Activated T-helper 1 cell treated with Interleukin-2 at 50 U/mL for 16 hours (primary cell): ENCODE measurements around the gene IL2.

Experiments
- DNase-seq: peaks from one replicate; pipeline ENCODE4 v3.0.0-alpha.2; 2020; ENCODE audit warnings: low read depth

Gene IL2

DNA sequence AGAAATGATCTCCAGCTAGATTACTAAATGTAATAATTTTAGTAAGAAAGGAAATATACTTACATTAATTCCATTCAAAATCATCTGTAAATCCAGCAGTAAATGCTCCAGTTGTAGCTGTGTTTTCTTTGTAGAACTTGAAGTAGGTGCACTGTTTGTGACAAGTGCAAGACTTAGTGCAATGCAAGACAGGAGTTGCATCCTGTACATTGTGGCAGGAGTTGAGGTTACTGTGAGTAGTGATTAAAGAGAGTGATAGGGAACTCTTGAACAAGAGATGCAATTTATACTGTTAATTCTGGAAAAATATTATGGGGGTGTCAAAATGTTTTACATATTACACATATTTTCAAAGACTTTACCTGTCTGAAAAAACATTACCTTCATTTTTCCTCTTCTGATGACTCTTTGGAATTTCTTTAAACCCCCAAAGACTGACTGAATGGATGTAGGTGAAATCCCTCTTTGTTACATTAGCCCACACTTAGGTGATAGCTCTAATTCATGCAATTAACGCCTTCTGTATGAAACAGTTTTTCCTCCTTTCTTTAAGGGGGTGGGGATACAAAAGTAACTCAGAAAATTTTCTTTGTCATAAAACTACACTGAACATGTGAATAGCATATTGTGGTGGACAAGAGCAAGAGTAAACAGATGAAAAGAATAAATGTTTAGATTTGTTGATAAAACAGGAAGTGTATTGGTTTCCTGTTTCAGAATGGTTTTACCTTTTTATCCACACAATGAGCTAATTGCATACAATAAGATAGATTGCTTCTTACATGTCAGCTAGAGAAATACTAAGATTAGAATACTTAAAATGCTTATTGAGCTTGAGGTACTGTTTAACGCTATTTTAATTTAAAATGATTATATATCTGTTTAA is at the start of gene IL2:
TSS of gene IL2 (minus strand) at position 495 of the 886 bp plus-strand sequence. CDS start at position 210, 285 bp downstream.
- DNase-seq: no peak

DNA sequence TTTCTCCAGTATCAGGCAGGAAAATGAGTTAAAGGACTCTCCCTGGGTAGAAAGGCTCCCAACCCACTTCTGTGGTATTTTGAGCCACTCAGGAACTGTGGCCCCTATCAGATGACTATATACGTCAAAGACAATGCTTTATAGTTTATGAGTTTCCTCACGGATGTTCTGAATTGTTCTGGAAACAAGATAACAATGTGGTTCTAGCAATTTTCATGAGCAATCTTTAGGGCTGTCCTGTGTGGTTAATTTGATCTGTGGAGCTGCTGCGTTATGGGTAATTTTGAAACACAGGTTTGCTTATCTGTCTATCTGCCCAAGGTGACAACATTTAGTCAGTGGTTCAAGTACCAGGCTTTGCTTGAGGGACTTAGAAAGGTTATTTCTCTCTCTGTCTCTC is 46.7 kb upstream of the IL2 start:
- DNase-seq: no peak

DNA sequence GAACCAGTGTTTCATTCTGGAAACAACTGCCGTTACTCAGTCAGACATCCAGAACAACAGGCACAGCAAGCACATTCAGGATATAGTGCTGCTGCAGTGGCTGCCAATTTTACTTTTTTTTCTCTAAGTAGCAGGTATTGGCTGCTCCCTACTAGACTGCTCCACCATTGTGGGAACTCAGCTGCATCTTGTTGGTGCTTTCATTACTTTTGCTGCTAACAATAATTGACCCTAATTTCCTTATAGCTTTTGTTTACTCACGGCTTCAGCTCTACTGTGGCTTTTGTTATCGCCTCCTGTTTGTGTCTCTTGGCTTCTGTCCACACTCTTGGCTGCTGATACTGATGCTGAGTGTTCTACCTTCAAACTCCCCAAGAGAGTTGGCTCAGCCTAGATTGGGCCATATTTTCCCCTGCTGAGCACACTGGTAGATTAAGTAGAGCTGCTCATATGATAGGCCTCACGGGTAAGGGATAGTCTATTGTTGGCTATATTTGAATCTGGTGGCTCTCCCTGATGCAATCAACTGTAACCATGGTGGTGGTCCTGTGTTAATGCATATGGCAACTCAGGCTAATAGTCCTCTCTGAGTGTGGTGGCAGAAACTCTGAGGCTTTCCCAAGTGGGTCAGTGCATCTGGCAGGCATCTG is 44.5 kb upstream of the IL2 start:
- DNase-seq: no peak

DNA sequence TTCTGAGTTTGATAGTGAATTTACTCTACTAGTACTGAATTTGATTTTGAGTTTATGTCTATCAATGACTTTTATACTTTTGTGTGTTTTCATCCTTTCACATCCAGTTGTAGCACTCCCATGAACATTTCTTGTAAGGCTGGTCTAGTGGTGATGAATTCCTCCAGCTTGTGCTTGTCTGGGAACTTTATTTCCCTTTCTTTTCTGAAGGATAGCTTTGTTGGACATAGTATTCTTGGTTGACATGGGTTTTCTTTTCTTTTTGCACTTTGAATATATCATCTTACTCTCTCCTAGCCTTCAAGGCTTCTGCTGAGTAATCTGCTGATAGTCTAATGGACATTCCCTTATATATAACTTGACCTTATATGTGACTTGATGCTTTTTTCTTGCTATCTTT is 32.5 kb upstream of the IL2 start:
- no peak for DNase-seq

DNA sequence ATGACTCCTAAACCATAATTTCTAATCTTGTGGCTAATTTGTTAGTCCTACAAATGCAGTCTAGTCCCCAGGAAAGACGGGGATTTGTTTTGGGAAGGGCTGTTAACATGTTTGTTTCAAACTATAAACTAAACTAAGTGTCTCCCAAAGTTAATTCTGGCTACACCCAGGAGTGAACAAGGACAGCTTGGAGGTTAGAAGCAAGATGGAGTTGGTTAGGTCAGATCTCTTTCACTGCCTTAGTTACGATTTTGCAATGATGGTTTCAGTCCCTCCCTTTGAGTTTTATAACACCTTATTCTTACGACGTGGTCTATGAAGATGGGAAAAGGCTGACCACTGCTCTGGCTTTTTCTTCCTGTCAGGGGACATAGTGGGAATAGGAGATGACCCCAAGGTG is 27.0 kb upstream of the IL2 start:
- no peak for DNase-seq

DNA sequence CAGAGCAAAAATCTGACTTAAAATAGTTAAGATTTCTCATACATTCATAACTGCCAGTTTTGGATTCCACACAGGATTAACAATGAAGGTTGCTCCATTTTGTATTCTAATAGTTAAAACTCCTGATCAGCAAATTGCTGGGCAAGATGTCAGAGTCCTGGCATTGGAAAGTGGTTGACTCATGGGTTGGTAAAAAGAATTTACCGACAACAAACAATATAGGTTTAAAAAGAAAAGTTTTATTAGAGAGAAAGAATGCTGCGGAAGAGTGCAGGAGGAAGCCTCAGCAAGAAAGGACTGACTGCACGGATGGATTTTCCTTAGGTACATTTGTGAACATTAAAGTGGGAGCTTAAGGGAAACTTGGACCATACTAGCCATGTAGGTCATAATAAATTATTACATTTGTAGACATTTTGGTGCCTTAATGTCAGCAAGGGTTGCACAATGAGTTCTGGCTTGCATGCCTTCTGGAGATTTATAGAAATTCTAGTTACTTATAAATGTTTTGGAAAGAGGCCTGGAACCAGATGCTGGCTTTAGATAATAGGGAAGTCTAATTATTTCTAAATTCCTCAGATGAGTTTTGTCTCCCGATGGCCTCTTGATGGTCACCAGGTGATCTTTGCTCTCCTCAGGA is 25.4 kb upstream of the IL2 start:
- no peak for DNase-seq

DNA sequence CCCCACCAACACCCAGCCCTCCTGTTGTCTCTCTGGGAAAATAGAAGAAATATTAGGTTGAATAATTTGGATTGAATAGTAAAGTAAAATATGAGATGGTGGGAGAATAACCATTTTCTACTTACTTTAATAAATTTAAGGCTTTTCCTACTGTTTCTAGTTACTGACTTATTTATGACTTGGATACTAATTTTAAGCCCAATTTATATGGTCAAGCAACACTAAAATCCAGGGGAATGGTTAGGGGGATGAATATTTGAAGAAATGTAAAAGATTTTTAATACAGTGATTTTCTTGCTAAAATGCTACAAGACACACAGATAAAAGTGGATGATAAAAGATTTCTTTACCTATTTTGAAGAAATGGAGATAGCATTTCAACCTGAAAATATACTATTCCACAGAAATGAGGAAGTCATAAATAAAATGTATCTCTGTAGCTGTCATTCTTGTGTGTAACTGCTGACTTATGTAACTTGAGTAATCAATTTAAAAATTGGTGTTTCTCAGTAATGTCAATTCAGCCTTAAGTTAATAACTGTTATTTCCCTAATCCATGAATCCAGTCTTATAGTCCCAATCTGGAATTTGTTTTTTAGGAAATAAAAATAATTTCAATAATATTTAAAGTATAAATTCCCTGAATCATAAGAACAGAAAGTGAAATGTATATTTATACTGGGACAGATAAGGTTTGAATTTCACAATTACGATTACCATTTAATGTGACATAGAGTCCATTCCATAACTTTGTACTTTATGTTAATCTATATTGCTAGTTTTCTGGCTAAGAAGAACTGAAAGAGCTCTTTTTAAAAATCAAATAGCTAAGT is 24.3 kb upstream of the IL2 start:
- DNase-seq: no peak

DNA sequence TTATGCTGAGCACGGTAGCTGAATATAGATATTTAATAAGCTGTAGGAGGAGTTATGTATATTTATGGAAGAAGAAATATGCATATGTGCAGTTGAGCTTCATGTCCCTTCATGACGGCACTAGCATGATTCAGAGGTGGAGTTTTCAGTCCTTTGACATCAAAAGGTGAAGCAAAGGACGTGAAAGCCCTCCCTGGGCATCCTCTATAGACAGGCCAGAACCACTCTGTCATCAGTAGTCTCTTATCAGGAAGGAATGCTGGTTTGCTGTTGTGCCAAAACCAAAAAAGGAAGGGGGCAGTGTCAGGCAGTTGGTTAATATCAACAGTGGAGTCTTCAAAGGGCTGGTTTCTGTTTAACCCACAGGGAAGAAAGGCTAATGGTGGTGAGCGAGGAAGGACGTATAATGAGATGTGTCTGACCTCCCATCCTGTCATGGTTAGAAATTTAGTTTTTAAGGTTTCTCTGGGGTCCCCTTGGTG is 23.5 kb upstream of the IL2 start:
- no peak for DNase-seq

DNA sequence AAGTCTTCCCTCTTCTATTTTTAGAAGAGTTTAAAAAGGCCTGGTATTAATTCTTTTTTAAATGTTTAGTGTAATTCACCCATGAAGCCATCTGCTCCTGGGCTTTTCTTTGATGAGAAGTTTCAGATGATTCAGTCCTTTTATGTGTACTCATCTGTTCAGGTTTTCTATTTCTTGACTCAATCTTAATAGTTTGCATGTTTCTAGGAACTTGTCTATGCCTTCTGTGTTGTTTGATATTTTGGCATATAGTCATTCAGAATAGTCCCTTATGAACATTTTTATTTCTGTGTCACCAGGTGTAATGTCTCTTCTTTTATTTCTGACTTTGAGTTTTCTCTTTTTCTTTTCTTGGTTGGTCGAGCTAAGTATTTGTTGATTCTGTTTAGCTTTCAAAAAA is 20.2 kb upstream of the IL2 start:
- DNase-seq: no peak

DNA sequence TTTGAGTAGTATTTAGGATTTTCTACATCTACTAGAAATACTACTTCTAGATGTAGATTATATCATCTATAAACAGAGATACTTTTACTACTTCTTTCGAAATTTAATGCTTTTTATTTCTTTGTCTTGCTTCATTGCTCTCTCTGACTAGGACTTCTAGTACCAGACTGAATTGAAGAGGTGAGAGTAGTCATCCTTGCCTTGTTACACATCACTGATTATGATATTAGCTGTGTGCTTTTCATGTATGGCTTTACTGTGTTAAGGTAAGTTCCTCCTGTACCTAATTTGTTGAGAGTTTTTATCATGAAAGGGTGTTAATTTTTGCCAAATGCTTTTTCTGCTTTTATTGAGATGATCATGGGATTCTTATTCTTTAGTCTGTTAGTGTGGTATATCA is 19.6 kb upstream of the IL2 start:
- DNase-seq: no peak

DNA sequence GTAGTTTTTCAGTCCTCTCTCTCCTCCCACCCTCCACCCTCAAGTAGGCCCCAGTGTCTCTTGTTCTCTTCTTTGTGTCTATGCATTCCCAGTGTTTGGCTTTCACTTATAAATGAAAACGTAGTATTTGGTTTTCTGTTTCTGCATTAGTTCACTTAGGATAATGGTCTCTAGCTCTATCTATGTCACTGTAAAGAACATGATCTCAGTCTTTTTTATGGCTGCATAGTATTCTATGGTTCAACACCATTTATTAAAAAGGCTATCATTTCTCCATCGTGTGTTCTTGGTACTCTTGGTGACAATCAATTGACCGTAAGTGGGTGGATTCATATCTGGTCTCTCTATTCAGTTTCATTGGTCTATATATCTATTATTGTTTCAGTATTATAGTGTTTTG is 18.7 kb upstream of the IL2 start:
- no peak for DNase-seq

DNA sequence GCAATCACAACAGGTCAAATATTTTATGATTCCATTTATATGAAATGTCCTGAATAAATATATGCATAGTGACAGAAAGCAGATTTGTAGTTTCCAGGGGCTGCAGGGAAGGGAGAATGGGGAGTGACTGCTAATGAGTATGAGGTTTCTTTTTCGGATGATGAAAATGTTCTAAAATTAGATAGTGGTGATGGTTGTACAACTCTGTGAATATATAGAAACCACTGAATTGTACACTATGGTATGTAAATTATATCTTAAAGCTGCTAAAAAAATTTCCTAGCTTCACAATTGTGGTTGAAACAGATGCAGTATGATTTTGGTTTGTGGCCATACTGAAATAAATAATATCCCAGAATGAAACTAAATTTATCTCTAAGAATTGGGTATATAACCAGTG is 12.9 kb upstream of the IL2 start:
- DNase-seq: no peak

DNA sequence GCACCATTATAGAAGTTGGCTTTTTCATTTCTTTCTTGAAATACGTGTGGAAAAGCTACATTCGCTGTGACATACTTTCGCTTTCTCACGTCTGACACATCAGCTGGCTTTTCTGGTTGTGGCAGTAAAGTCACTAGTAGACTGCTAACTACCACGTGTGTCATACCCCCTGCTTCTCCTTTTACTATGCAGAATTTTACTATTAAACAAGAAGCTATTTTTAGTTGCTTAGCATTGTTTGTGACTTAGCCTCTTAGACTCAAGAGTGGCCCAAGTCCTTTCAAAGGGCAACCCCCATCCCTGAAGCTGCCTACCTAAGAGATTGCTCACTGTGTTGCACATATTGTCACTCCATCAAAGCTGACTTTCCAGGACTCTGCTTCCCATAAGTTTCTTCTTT is 2.1 kb upstream of the IL2 start:
- DNase-seq: no peak

DNA sequence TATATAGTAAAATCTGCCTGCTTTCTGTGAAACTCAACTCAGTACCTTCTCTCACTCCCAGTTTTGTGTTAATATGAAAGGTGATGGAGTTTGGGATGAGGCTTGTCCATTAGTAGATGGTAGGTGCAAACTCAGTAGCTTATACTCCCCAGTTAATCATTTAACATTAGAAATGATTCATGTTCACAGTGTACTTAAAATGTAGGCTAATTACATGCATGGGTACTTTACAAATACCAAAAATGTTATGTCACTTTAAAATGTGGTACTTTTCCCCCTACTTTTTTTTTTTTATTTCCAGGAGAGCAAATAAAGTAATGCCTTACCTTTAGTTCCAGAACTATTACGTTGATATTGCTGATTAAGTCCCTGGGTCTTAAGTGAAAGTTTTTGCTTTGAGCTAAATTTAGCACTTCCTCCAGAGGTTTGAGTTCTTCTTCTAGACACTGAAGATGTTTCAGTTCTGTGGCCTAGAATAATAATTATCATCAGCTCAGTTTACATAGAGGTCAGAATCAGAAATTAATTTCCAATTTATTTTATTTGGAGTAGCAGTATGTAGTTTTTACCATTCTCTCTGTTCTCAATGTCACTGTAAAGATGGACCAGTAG is 3.0 kb downstream of the IL2 start:
- DNase-seq: no peak

DNA sequence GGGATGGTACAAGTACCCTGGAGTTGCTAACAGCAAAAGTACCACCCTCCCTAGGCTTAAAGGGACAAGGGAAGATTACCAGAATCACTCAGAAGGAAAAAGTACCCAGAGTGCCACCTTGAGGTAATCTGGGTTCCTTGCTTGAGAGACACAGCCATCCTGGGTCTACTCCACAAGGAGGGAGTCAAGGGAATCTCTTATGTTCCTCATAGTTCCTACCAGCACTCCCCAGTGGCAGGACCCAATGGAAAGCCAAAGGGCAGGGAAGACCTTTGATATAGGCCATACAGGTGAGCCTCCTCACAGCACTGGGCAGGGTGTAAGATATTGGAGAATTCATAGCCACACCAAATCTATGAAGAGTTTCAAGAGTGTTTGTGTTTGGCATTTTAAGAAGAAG is 5.7 kb downstream of the IL2 start:
- DNase-seq: no peak

DNA sequence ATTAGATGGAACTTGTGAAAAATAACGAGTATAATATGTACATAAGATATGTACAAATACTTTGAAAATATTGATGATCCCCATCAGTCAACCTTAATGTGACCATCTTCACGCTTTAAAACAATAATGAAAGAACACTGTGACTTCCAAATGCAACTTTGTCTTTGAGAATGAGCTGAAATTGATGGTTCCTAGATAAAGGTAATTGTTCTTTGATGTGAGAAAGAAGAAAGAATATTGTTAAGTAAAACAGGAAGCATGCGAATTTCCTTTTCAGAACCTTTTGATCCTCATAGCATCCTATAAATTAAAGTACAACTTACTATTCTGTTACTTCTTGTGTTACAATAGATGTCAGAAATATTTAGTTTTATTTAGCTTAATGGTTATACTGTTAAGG is 22.2 kb downstream of the IL2 start:
- DNase-seq: no peak

DNA sequence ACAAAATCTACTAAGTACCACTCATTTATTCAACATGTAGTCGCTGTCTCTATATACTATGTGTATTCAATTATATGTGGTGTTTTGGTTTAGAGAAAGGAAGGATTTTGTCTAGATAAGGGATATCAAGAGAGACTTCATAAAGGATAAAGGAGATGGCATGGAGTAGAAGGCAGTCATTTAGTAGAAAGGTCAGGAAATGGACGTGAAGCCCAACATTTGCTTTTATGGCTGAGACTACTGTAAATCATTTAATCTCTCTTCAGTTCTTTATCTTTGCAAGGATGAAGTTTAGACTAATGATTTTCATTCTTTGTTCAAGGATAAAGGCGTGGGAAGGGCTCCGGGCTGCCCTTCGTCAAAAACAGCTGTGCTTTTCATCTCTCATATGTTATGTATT is 25.2 kb downstream of the IL2 start:
- DNase-seq: no peak

DNA sequence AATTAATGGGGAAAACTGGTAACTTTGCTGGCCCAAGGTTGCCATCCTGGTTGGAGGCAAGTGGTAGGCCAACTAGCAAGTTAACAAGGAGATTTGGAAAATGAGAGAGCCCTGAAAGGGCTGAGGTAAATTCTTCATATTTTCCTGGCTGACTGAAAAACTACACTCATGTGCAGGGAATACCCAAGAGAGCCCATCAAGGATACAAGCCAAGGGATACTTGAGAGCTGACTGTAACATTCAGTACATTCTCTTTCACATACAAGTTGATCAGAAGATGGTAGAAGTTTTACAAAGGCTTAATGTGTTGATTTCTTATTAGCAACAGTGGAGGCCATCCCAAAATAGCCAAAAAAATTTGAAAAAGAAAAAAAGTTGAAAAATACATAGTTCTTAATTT is 33.3 kb downstream of the IL2 start:
- DNase-seq: no peak

DNA sequence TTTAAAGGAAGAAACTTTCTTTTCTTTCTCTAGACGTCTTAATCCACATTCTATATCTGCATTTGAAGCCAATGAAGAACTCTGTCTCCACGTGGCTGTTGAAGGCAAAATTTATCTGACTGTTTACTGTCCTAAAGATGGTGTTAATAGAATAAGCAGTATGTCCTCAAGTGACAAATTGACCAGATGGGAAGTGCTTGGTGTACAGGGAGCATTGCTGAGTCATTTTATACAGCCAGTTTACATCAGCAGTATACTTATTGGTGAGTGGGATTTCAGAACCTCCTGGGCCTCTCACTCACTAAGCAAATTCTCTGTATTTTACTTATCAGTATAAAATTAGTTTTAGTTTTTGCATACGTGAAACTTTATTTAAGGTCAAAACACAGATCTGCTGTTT is 44.0 kb downstream of the IL2 start:
- no peak for DNase-seq

DNA sequence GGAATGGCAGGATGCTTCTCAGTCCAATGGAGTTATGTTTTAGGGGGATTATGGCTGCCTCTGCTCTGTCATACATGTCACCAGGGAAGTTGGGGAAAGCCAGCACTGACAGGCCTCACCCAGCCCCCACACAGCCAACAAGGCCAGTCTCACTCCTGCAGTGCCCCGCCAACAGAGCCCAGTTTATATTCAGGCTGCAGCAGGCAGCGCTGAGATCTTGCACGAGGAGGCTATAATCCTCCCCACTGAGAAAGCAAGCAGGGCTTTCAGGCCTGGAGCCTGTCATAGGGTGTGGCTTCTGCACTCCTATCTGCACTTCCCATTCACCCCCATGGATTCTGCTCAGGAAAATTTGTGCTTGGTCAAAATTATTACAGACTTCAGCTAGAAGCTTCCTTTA is 52.7 kb downstream of the IL2 start:
- no peak for DNase-seq
